ENCODE measurements around the gene IGBP1.

Gene IGBP1

DNA sequence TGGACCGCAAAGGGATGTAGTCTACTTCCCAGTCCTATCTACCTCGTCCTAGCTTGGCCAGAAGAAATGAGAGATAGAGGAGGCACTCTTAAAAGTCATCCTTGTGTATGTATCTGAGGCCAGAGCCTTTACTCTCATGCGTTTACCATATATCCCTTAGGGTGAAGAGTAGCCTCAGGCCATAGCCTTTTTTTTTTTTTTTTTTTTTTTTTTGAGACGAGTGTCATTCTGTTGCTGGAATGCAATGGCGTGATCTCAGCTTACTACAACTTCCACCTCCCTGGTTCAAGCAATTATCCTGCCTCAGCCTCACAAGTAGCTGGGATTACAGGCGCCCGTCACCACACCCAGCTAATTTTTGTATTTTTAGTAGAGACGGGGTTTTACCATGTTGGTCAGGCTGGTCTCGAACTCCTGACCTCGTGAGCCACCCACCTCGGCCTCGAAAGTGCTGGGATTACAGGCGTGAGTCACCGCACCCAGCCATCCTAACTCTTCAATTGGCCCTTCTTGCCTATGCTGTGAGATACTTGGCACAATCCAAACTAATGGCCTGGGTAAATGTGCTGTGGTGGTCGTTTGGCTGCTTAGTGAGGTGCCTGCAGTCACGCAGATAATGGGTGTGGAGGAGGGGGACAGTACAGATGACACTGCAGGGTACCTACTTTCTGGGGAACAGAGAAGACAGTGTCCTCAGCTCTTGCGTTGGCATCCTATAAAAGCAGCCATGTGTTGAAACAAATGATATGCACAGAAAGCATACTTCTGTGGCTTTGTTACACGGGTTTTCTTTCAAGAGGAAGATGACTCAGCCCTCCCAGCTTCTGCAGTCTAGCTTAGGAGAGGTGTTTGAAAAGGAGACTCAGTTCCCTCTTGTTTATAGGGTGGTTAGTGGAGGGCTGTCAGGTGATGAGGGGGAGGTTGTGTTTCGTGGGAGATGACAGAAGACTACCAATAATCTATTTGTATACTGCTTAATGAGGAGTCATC, 33.6 kb downstream of the IGBP1 start:
- TF ChIP-seq SIN3A (IDR thresholded peaks at IDR 0.05; ENCODE audit: borderline replicate concordance, insufficient read depth, low read length): no peak
- TF ChIP-seq TAF1 (IDR thresholded peaks at IDR 0.05; ENCODE audit: borderline replicate concordance, insufficient read depth, low read length): no peak
- TF ChIP-seq POLR2AphosphoS5 (IDR thresholded peaks at IDR 0.05; ENCODE audit: low read depth, low read length): no peak
- no peak for TF ChIP-seq FOXP2 (optimal IDR thresholded peaks at IDR 0.05; ENCODE audit: borderline replicate concordance, extremely low read depth, extremely low read length, insufficient read depth)
- TF ChIP-seq, protein P1, sequence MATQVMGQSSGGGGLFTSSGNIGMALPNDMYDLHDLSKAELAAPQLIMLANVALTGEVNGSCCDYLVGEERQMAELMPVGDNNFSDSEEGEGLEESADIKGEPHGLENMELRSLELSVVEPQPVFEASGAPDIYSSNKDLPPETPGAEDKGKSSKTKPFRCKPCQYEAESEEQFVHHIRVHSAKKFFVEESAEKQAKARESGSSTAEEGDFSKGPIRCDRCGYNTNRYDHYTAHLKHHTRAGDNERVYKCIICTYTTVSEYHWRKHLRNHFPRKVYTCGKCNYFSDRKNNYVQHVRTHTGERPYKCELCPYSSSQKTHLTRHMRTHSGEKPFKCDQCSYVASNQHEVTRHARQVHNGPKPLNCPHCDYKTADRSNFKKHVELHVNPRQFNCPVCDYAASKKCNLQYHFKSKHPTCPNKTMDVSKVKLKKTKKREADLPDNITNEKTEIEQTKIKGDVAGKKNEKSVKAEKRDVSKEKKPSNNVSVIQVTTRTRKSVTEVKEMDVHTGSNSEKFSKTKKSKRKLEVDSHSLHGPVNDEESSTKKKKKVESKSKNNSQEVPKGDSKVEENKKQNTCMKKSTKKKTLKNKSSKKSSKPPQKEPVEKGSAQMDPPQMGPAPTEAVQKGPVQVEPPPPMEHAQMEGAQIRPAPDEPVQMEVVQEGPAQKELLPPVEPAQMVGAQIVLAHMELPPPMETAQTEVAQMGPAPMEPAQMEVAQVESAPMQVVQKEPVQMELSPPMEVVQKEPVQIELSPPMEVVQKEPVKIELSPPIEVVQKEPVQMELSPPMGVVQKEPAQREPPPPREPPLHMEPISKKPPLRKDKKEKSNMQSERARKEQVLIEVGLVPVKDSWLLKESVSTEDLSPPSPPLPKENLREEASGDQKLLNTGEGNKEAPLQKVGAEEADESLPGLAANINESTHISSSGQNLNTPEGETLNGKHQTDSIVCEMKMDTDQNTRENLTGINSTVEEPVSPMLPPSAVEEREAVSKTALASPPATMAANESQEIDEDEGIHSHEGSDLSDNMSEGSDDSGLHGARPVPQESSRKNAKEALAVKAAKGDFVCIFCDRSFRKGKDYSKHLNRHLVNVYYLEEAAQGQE (IDR thresholded peaks at IDR 0.05; ENCODE audit: insufficient read depth in 1 of 2, low read depth in 2 of 2, low read length in 2 of 2): no peak

DNA sequence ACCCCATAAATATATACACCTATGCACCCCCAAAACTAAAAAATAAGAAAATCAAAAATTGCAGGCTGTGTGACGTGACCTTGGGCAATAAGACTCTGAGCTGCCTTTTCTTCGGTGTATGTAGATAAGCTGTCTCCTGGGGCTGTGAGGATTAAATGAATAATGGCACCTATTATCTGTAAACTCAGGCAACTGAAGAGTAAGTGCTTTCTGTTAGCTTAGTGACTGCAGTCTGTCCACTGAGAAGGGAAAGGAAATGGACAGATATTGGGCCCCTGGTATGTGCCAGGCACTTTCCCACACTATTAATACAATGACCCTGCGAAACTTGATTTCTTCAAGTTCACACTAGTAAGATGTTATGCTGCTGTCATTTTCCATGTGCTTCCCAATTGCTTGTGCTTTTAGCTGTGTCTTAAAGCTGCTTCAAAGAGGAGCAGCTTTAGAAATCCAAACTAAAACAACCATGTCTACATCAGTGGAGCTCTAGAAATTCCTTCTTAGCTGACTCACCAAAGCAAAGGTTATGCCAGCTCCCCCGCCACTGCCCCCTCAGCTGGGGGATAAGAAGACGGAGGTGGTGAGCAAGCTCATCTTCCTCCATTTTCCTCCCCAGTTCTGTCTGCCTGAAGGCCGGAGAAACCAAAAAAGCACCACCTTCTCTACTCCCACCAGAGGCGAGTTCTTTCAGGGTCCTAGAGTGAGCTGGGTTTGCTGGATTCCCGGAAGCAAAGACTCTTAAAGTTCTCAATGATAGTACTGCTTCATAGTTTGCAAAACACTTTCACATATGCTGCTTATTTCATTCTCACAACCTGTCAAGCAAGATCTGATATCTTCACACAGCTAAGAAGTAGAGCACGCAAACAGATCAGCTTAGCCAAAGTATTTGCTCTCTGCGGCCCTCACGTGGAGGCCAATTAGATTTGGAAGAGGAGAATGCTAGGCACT, 35.3 kb downstream of the IGBP1 start:
- TF ChIP-seq SIN3A (IDR thresholded peaks at IDR 0.05; ENCODE audit: borderline replicate concordance, insufficient read depth, low read length) (no peak), FOXP2 (optimal IDR thresholded peaks at IDR 0.05; ENCODE audit: borderline replicate concordance, extremely low read depth, extremely low read length, insufficient read depth) (no peak), POLR2AphosphoS5 (IDR thresholded peaks at IDR 0.05; ENCODE audit: low read depth, low read length) (no peak), TAF1 (IDR thresholded peaks at IDR 0.05; ENCODE audit: borderline replicate concordance, insufficient read depth, low read length) (no peak)
- TF ChIP-seq, protein P1 (IDR thresholded peaks at IDR 0.05; ENCODE audit: insufficient read depth in 1 of 2, low read depth in 2 of 2, low read length in 2 of 2): no peak

DNA sequence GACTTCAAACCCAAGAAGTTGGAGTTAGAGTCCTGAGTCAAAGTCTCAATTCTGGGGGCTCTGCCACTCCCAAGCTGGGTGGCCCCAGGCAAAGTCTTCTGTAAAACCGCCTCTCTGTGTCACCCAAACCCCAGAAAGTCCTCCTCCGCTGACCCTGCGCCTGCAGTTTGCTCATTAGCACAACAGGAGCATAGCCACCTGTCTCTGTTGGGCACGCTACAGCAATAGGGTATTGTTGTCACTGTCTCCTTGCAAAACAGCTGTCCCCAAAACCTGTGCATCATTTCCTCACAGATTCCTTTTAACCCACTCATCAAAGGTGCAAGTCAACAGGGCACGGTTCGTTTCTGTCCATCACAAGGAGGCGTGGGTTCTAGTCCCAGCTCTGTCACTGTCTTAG, 36.0 kb downstream of the IGBP1 start:
- TF ChIP-seq POLR2AphosphoS5 (IDR thresholded peaks at IDR 0.05; ENCODE audit: low read depth, low read length): no peak
- TF ChIP-seq, protein P1 (IDR thresholded peaks at IDR 0.05; ENCODE audit: insufficient read depth in 1 of 2, low read depth in 2 of 2, low read length in 2 of 2): no peak
- no peak for TF ChIP-seq SIN3A (IDR thresholded peaks at IDR 0.05; ENCODE audit: borderline replicate concordance, insufficient read depth, low read length)
- TF ChIP-seq FOXP2 (optimal IDR thresholded peaks at IDR 0.05; ENCODE audit: borderline replicate concordance, extremely low read depth, extremely low read length, insufficient read depth): no peak

DNA sequence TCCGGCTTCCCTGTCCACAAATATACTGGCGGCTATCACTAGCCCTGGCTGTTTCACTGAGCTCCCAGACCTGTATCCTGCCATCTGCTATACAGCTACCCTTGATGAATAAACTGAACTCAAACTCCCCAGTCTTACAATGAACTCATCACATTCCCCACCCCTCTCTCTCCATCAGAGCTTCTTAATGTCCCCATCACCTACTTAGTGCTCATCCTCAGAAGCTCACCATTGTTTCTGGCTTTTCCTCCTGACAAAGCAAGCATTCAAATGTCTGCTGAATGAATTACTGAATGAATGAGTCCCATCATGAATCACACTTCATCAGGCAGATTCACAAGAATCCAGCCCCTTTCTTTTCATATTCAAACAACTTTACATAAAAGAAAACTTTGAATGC, 38.4 kb downstream of the IGBP1 start:
- no peak for TF ChIP-seq POLR2AphosphoS5 (IDR thresholded peaks at IDR 0.05; ENCODE audit: low read depth, low read length)
- TF ChIP-seq TAF1 (IDR thresholded peaks at IDR 0.05; ENCODE audit: borderline replicate concordance, insufficient read depth, low read length): no peak
- no peak for TF ChIP-seq SIN3A (IDR thresholded peaks at IDR 0.05; ENCODE audit: borderline replicate concordance, insufficient read depth, low read length)
- no peak for TF ChIP-seq FOXP2 (optimal IDR thresholded peaks at IDR 0.05; ENCODE audit: borderline replicate concordance, extremely low read depth, extremely low read length, insufficient read depth)
- TF ChIP-seq, protein P1 (IDR thresholded peaks at IDR 0.05; ENCODE audit: insufficient read depth in 1 of 2, low read depth in 2 of 2, low read length in 2 of 2): no peak
